Measurements from ENCODE around the gene SLC16A8.
"Not testable (repeated sequence)": the region's sequence is repeated elsewhere in the genome, so short reads cannot be mapped to it uniquely, and the experiment has no call there.

SLC16A8 gene

GRCh38 chr22:38117556-38117955, 33.6 kb upstream of the SLC16A8 start:
- not testable (repeated sequence) for H2AK5ac ChIP-seq (ENCODE audit: low read depth, low read length); H3K27ac ChIP-seq (replicated peaks; ENCODE audit: low read length); H4K91ac ChIP-seq (ENCODE audit: low read depth, low read length, poor library complexity); H3K4me3 ChIP-seq (ENCODE audit: low read length in 2 of 2); H3K23ac ChIP-seq (ENCODE audit: low read depth, low read length, poor library complexity); H3K36me3 ChIP-seq (replicated peaks in 1 of 2; ENCODE audit: control insufficient read depth in 2 of 2, insufficient read depth in 2 of 2, low read length in 2 of 2); H2BK5ac ChIP-seq (ENCODE audit: low read length); H3K4me1 ChIP-seq (ENCODE audit: control insufficient read depth in 2 of 2, insufficient read depth in 1 of 2, low read depth in 1 of 2, low read length in 2 of 2); H3K4ac ChIP-seq (ENCODE audit: low read length); H3K14ac ChIP-seq (ENCODE audit: low read length); H2BK12ac ChIP-seq (ENCODE audit: low read length); H3K27me3 ChIP-seq (ENCODE audit: control insufficient read depth in 3 of 3, insufficient read depth in 3 of 3, low read depth in 1 of 3, low read length in 3 of 3); H2AFZ ChIP-seq (ENCODE audit: low read length); H3K18ac ChIP-seq (ENCODE audit: low read length); H3K9ac ChIP-seq (ENCODE audit: low read depth, low read length, poor library complexity); H2BK15ac ChIP-seq (ENCODE audit: low read length); H2BK120ac ChIP-seq (ENCODE audit: low read depth, low read length); H3K9me3 ChIP-seq (replicated peaks in 1 of 2; ENCODE audit: control insufficient read depth in 2 of 2, insufficient read depth in 1 of 2, low read depth in 1 of 2, low read length in 2 of 2); H4K8ac ChIP-seq (ENCODE audit: low read depth, low read length); H3K4me2 ChIP-seq (ENCODE audit: insufficient read depth, low read length, poor library complexity, severe bottlenecking); DNase-seq (ENCODE audit: low spot score); H3K79me1 ChIP-seq (ENCODE audit: low read depth, low read length)
- WGBS, 2 donors (ENCODE audit: extremely low coverage in 2 of 2, insufficient read length in 2 of 2, insufficient replicate concordance in 1 of 2), result no CpG with 5 or more reads among the region's 10 CpGs

- Histone ChIP-seq H2BK120ac (ENCODE audit: low read depth, low read length) (peak overlapping the region; percentile 54), H3K4me2 (ENCODE audit: insufficient read depth, low read length, poor library complexity, severe bottlenecking) (no peak overlapping the region), H3K36me3 (replicated peaks in 1 of 2; ENCODE audit: control insufficient read depth in 2 of 2, insufficient read depth in 2 of 2, low read length in 2 of 2) (no peaks in the 10 kb centered on the region), H2BK12ac (ENCODE audit: low read length) (no peak overlapping the region), H3K23ac (ENCODE audit: low read depth, low read length, poor library complexity) (peak overlapping the region; percentile 93), H2BK15ac (ENCODE audit: low read length) (no peak overlapping the region), H2AK5ac (ENCODE audit: low read depth, low read length) (peak overlapping the region; percentile 94), H3K4me3 (ENCODE audit: low read length in 2 of 2) (no peak overlapping the region), H3K18ac (ENCODE audit: low read length) (peak overlapping the region; percentile 93), H3K27me3 (ENCODE audit: control insufficient read depth in 3 of 3, insufficient read depth in 3 of 3, low read depth in 1 of 3, low read length in 3 of 3) (no peaks in the 10 kb centered on the region), H3K27ac (replicated peaks; ENCODE audit: low read length) (no peak overlapping the region), H3K9me3 (replicated peaks in 1 of 2; ENCODE audit: control insufficient read depth in 2 of 2, insufficient read depth in 1 of 2, low read depth in 1 of 2, low read length in 2 of 2) (no peaks in the 10 kb centered on the region), H3K79me1 (ENCODE audit: low read depth, low read length) (no peaks in the 10 kb centered on the region), H3K4me1 (ENCODE audit: control insufficient read depth in 2 of 2, insufficient read depth in 1 of 2, low read depth in 1 of 2, low read length in 2 of 2) (peaks cover 0 to 2% of the 10 kb centered on the region in 2 donors), H3K14ac (ENCODE audit: low read length) (peak overlapping the region; percentile 84), H3K9ac (ENCODE audit: low read depth, low read length, poor library complexity) (no peak overlapping the region), H4K8ac (ENCODE audit: low read depth, low read length) (no peak overlapping the region), H2BK5ac (ENCODE audit: low read length) (peak overlapping the region; percentile 91), H2AFZ (ENCODE audit: low read length) (no peak overlapping the region), H3K4ac (ENCODE audit: low read length) (no peak overlapping the region), H4K91ac (ENCODE audit: low read depth, low read length, poor library complexity) (peak overlapping the region; percentile 64)
- no CpG with 5 or more reads among the region's 31 CpGs for WGBS, 2 donors (ENCODE audit: extremely low coverage in 2 of 2, insufficient read length in 2 of 2, insufficient replicate concordance in 1 of 2)
- DNase-seq (ENCODE audit: low spot score), result no peak
Measured at GRCh38 chr22:38115423-38116205, 31.6 kb upstream of the SLC16A8 start.

- peak overlapping the region; percentile 94 for H2AK5ac ChIP-seq (ENCODE audit: low read depth, low read length)
- no peak overlapping the region for H4K8ac ChIP-seq (ENCODE audit: low read depth, low read length)
- H3K27ac ChIP-seq (replicated peaks; ENCODE audit: low read length), result no peak overlapping the region
- H3K4me2 ChIP-seq (ENCODE audit: insufficient read depth, low read length, poor library complexity, severe bottlenecking), result no peak overlapping the region
- peak overlapping the region; percentile 91 for H2BK5ac ChIP-seq (ENCODE audit: low read length)
- peak overlapping the region; percentile 67 for H2BK12ac ChIP-seq (ENCODE audit: low read length)
- H3K79me1 ChIP-seq (ENCODE audit: low read depth, low read length), result no peaks in the 10 kb centered on the region
- peaks cover 2% of the 10 kb centered on the region in 2 donors for H3K4me1 ChIP-seq (ENCODE audit: control insufficient read depth in 2 of 2, insufficient read depth in 1 of 2, low read depth in 1 of 2, low read length in 2 of 2)
- DNase-seq (ENCODE audit: low spot score), result peak; percentile 71
- peak overlapping the region; percentile 93 for H3K18ac ChIP-seq (ENCODE audit: low read length)
- H3K27me3 ChIP-seq (ENCODE audit: control insufficient read depth in 3 of 3, insufficient read depth in 3 of 3, low read depth in 1 of 3, low read length in 3 of 3), result no peaks in the 10 kb centered on the region
- H3K14ac ChIP-seq (ENCODE audit: low read length), result peak overlapping the region; percentile 84
- peak overlapping the region; percentile 79 for H2BK15ac ChIP-seq (ENCODE audit: low read length)
- WGBS, 2 donors (ENCODE audit: extremely low coverage in 2 of 2, insufficient read length in 2 of 2, insufficient replicate concordance in 1 of 2), result no CpG with 5 or more reads among the region's 32 CpGs
- peak overlapping the region; percentile 23 for H3K4ac ChIP-seq (ENCODE audit: low read length)
- H4K91ac ChIP-seq (ENCODE audit: low read depth, low read length, poor library complexity), result peak overlapping the region; percentile 64
- peak overlapping the region; percentile 85 for H2AFZ ChIP-seq (ENCODE audit: low read length)
- H3K9ac ChIP-seq (ENCODE audit: low read depth, low read length, poor library complexity), result peak overlapping the region; percentile 67
- no peaks in the 10 kb centered on the region for H3K36me3 ChIP-seq (replicated peaks in 1 of 2; ENCODE audit: control insufficient read depth in 2 of 2, insufficient read depth in 2 of 2, low read length in 2 of 2)
- peak overlapping the region; percentile 93 for H3K23ac ChIP-seq (ENCODE audit: low read depth, low read length, poor library complexity)
- no peak overlapping the region for H3K4me3 ChIP-seq (ENCODE audit: low read length in 2 of 2)
- no peaks in the 10 kb centered on the region for H3K9me3 ChIP-seq (replicated peaks in 1 of 2; ENCODE audit: control insufficient read depth in 2 of 2, insufficient read depth in 1 of 2, low read depth in 1 of 2, low read length in 2 of 2)
- H2BK120ac ChIP-seq (ENCODE audit: low read depth, low read length), result peak overlapping the region; percentile 54
Measured at GRCh38 chr22:38114484-38115398, 30.8 kb upstream of the SLC16A8 start.

GRCh38 chr22:38112381-38112780, 28.4 kb upstream of the SLC16A8 start:
- H3K4me1 ChIP-seq (ENCODE audit: control insufficient read depth in 2 of 2, insufficient read depth in 1 of 2, low read depth in 1 of 2, low read length in 2 of 2), result peaks cover 2% of the 10 kb centered on the region in 2 donors
- no peak overlapping the region for H3K14ac ChIP-seq (ENCODE audit: low read length)
- peak overlapping the region; percentile 60 for H2BK5ac ChIP-seq (ENCODE audit: low read length)
- H3K79me1 ChIP-seq (ENCODE audit: low read depth, low read length), result no peaks in the 10 kb centered on the region
- no peak overlapping the region for H3K9ac ChIP-seq (ENCODE audit: low read depth, low read length, poor library complexity)
- H3K36me3 ChIP-seq (replicated peaks in 1 of 2; ENCODE audit: control insufficient read depth in 2 of 2, insufficient read depth in 2 of 2, low read length in 2 of 2), result no peaks in the 10 kb centered on the region
- H2AK5ac ChIP-seq (ENCODE audit: low read depth, low read length), result peak overlapping the region; percentile 11
- no peak overlapping the region for H2AFZ ChIP-seq (ENCODE audit: low read length)
- no peaks in the 10 kb centered on the region for H3K9me3 ChIP-seq (replicated peaks in 1 of 2; ENCODE audit: control insufficient read depth in 2 of 2, insufficient read depth in 1 of 2, low read depth in 1 of 2, low read length in 2 of 2)
- DNase-seq (ENCODE audit: low spot score), result no peak
- no peak overlapping the region for H2BK12ac ChIP-seq (ENCODE audit: low read length)
- H4K8ac ChIP-seq (ENCODE audit: low read depth, low read length), result no peak overlapping the region
- no peak overlapping the region for H4K91ac ChIP-seq (ENCODE audit: low read depth, low read length, poor library complexity)
- H3K27ac ChIP-seq (replicated peaks; ENCODE audit: low read length), result no peak overlapping the region
- H3K18ac ChIP-seq (ENCODE audit: low read length), result no peak overlapping the region
- no peaks in the 10 kb centered on the region for H3K27me3 ChIP-seq (ENCODE audit: control insufficient read depth in 3 of 3, insufficient read depth in 3 of 3, low read depth in 1 of 3, low read length in 3 of 3)
- H3K23ac ChIP-seq (ENCODE audit: low read depth, low read length, poor library complexity), result no peak overlapping the region
- no peak overlapping the region for H3K4me2 ChIP-seq (ENCODE audit: insufficient read depth, low read length, poor library complexity, severe bottlenecking)
- no peak overlapping the region for H3K4ac ChIP-seq (ENCODE audit: low read length)
- no peak overlapping the region for H2BK120ac ChIP-seq (ENCODE audit: low read depth, low read length)
- no peak overlapping the region for H2BK15ac ChIP-seq (ENCODE audit: low read length)
- no peak overlapping the region for H3K4me3 ChIP-seq (ENCODE audit: low read length in 2 of 2)
- whole genome bisulfite sequencing, 2 donors (ENCODE audit: extremely low coverage in 2 of 2, insufficient read length in 2 of 2, insufficient replicate concordance in 1 of 2), result no CpG with 5 or more reads among the region's 22 CpGs
